Muscle layer of duodenum (tissue), 2 donors: ENCODE measurements around the gene WDR33.
"Not testable (repeated sequence)": the region's sequence is repeated elsewhere in the genome, so short reads cannot be mapped to it uniquely, and the experiment has no call there.

Source experiments
- H3K27ac ChIP-seq: one replicate; pipeline ENCODE4 v1.7.0; 2013; ENCODE audit warnings: mild to moderate bottlenecking, low read length
- H3K27me3 ChIP-seq: one replicate; pipeline ENCODE4 v1.7.0; 2013; ENCODE audit warnings: low read depth, mild to moderate bottlenecking, control low read depth, low read length
- H3K36me3 ChIP-seq, 2 donors: one replicate each; pipeline ENCODE4 v1.7.0; 2013; ENCODE audit warnings: low read length in 2 of 2, control low read depth in 1 of 2, mild to moderate bottlenecking in 1 of 2; ENCODE audit not compliant: insufficient read depth in 2 of 2, control insufficient read depth in 1 of 2
- H3K4me1 ChIP-seq, 2 donors: one replicate each; pipeline ENCODE4 v1.7.0; 2013; ENCODE audit warnings: low read length in 2 of 2, mild to moderate bottlenecking in 2 of 2, control low read depth in 1 of 2, moderate library complexity in 1 of 2; ENCODE audit not compliant: insufficient read depth in 2 of 2, control insufficient read depth in 1 of 2
- H3K4me3 ChIP-seq, 2 donors: one replicate each; pipeline ENCODE4 v1.7.0; 2013; ENCODE audit warnings: low read length in 2 of 2, low read depth in 1 of 2, mild to moderate bottlenecking in 1 of 2
- H3K9me3 ChIP-seq, 2 donors: one replicate each; pipeline ENCODE4 v1.7.0; 2013; ENCODE audit warnings: low read length in 2 of 2, control low read depth in 1 of 2, mild to moderate bottlenecking in 1 of 2; ENCODE audit not compliant: control insufficient read depth in 1 of 2
- donor health status: healthy.

WDR33 gene

GRCh38 chr2:127834951-127835350 lies 24.0 kb upstream of the WDR33 start:
- H3K4me3 ChIP-seq: no peak overlapping the region
- no peaks in the 10 kb centered on the region for H3K9me3 ChIP-seq
- no peak overlapping the region for H3K27ac ChIP-seq

GRCh38 chr2:127829845-127830246 lies 18.9 kb upstream of the WDR33 start:
- H3K4me3 ChIP-seq: no peak overlapping the region
- H3K36me3 ChIP-seq: no peaks in the 10 kb centered on the region
- H3K4me1 ChIP-seq: no peaks in the 10 kb centered on the region
- H3K27me3 ChIP-seq: no peaks in the 10 kb centered on the region
- no peaks in the 10 kb centered on the region for H3K9me3 ChIP-seq
- no peak overlapping the region for H3K27ac ChIP-seq

More at GRCh38 chr2:127834951-127835350, 24.0 kb upstream of the WDR33 start:
- no peaks in the 10 kb centered on the region for H3K36me3 ChIP-seq
- no peaks in the 10 kb centered on the region for H3K27me3 ChIP-seq
- H3K4me1 ChIP-seq: no peaks in the 10 kb centered on the region

- not testable (repeated sequence) for H3K4me3 ChIP-seq, H3K4me1 ChIP-seq
Measured at GRCh38 chr2:127826708-127827107, 15.7 kb upstream of the WDR33 start.

DNA sequence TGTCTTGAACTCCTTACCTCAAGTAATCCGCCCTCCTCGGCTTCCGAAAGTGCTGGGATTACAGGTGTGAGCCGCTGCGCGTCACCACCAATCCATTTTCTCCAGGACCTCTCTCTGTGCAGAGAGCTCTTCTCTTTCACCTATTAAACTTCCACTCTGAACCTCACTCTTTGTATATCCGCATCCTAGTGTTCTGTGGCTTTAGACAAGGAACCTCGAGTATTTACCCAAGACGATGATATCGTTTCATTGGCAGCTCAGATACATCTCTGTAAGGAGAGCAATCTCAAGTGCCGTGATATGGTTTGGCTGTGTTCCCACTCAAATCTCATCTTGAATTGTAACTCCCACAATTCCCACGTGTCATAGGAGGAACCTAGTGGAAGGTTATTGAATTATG lies 15.1 kb upstream of the WDR33 start:
- Histone ChIP-seq H3K4me3 (no peak overlapping the region), H3K27ac (no peak overlapping the region), H3K27me3 (no peaks in the 10 kb centered on the region), H3K4me1 (no peaks in the 10 kb centered on the region), H3K9me3 (no peaks in the 10 kb centered on the region), H3K36me3 (no peaks in the 10 kb centered on the region)

More at GRCh38 chr2:127826708-127827107, 15.7 kb upstream of the WDR33 start:
- H3K27ac ChIP-seq, H3K27me3 ChIP-seq, H3K36me3 ChIP-seq, H3K9me3 ChIP-seq: not testable (repeated sequence)

GRCh38 chr2:127820080-127820668 lies 9.2 kb upstream of the WDR33 start:
- H3K4me1 ChIP-seq: no peaks in the 10 kb centered on the region
- peaks cover 6 to 21% of the 10 kb centered on the region in 2 donors for H3K9me3 ChIP-seq
- no peaks in the 10 kb centered on the region for H3K27me3 ChIP-seq
- no peak overlapping the region for H3K4me3 ChIP-seq
- H3K27ac ChIP-seq: no peak overlapping the region
- no peaks in the 10 kb centered on the region for H3K36me3 ChIP-seq

DNA sequence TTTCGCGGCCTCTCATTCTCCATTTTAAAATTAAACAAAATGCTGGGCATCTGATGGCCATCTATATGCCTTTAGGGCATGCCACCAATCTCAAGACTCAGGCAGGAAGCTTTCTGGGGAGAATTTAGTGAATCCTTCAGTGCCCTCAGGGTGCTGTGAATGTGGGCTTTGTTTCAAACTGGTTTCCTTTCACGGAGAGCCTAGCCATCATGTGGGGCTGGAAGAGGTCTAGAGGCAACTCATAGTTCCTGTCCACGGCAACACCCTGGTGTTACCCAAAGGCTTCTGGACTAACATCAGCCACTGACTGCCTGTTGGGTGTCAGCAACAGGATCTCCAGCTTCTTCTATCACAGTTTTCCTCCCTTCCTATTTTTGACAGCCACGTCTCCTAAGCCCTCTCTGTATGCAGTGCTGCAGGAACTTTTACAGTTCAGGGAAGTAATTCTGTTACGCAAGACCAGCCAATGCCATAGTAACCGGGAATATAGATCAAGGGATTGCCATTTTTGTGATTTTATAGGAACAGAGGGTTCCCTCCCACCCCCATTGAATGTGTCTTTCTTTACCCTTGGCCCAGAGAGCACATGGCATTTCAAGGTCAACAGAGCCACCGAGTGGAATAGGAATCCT lies 7.9 kb upstream of the WDR33 start:
- Histone ChIP-seq H3K27ac (no peak overlapping the region), H3K4me1 (no peaks in the 10 kb centered on the region), H3K36me3 (no peaks in the 10 kb centered on the region), H3K9me3 (peaks cover 6 to 21% of the 10 kb centered on the region in 2 donors), H3K4me3 (no peak overlapping the region), H3K27me3 (no peaks in the 10 kb centered on the region)

GRCh38 chr2:127818241-127818640 lies 7.3 kb upstream of the WDR33 start:
- Histone ChIP-seq H3K27ac (no peak overlapping the region), H3K36me3 (no peaks in the 10 kb centered on the region)

DNA sequence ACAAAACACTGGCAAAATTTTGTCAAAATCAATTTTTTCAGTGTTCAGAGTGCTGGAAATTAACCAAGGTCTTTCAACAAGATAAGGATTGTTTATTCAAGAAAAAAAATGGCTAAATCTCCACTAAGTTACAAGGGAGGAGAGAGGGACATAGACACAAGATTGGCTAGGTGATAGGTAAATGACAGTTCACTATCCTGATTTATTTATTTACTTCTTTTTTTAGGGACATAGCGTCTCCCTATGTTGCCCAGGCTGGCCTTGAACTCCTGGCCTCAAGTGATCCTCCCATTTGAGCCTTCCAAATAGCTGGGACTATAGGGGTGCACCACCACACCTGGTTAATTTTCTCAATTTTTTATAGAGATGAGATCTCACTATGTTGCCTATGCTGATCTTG lies 3.7 kb upstream of the WDR33 start:
- Histone ChIP-seq H3K4me3 (no peak overlapping the region), H3K9me3 (peaks cover 0 to 9% of the 10 kb centered on the region in 2 donors), H3K36me3 (no peaks in the 10 kb centered on the region), H3K27me3 (no peaks in the 10 kb centered on the region), H3K27ac (no peak overlapping the region), H3K4me1 (peaks cover 0 to 1% of the 10 kb centered on the region in 2 donors)

More at GRCh38 chr2:127818241-127818640, 7.3 kb upstream of the WDR33 start:
- no peaks in the 10 kb centered on the region for H3K4me1 ChIP-seq
- peaks cover 6 to 21% of the 10 kb centered on the region in 2 donors for H3K9me3 ChIP-seq
- H3K4me3 ChIP-seq: no peak overlapping the region
- H3K27me3 ChIP-seq: no peaks in the 10 kb centered on the region

GRCh38 chr2:127812441-127812840 lies 1.5 kb upstream of the WDR33 start:
- H3K27me3 ChIP-seq, H3K36me3 ChIP-seq, H3K4me3 ChIP-seq, H3K9me3 ChIP-seq, H3K27ac ChIP-seq: not testable (repeated sequence)
- peaks cover 0 to 18% of the 10 kb centered on the region in 2 donors for H3K4me1 ChIP-seq

DNA sequence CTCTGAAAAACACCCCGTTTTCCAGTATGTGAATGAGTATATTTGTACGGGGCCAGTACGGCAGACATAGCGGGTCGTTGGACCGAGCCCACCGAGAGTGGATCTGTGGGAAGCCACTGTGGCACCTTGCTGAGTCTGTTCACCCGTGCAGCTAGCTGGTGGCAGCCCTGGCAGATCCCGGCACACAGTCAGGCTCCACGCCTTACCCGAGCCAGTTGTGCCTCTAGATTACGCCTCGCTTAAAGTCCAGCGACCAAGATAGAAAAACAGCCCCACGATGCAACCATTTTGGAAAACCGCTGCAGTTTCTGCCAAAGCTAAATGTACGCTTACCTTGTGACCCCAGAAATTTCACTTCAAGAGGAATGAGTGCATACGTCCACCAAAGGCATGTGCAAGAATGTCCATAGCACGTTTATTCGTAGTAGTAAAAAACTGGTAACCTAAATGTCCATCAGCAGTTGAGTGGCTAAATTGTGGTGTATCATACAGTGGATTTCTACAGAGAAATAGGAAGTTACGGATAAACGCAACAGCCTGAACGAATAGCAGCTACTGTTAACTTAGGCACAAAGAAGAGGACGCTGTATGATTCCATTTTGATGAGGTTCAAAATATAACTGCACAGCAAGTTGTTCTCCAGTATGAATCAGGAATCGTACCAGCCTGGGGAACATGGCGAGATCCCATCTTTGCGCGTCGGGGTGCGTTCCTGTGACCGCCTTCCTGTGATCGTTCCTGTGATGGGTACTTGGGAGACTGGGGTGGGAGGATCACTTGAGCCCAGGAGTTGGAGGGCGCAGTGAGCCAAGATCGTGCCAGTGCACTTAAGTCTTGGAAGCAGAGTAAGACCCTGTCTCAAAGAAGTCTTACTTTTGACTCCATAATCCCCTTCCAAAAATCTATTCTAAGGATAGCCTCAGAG lies 688 bp upstream of the WDR33 start:
- H3K4me1 ChIP-seq: peaks cover 0 to 24% of the 10 kb centered on the region in 2 donors
- no peaks in the 10 kb centered on the region for H3K27me3 ChIP-seq
- no peaks in the 10 kb centered on the region for H3K36me3 ChIP-seq
- H3K4me3 ChIP-seq: peak overlapping the region; percentile 86 to 99
- no peaks in the 10 kb centered on the region for H3K9me3 ChIP-seq
- peak overlapping the region; percentile 96 for H3K27ac ChIP-seq

GRCh38 chr2:127810156-127810618 lies 784 bp downstream of the WDR33 start:
- H3K27ac ChIP-seq: peak overlapping the region; percentile 96
- H3K36me3 ChIP-seq: no peaks in the 10 kb centered on the region
- no peaks in the 10 kb centered on the region for H3K27me3 ChIP-seq
- H3K4me3 ChIP-seq: peak overlapping the region; percentile 86 to 99
- H3K9me3 ChIP-seq: no peaks in the 10 kb centered on the region
- peaks cover 4 to 31% of the 10 kb centered on the region in 2 donors for H3K4me1 ChIP-seq
